Thyroid gland (tissue), 4 donors: ENCODE results near the gene INTS1.

Experiments
- POLR2A ChIP-seq, 2 donors: fragments of 450-650 bp; IDR thresholded peaks; one replicate each; pipeline ENCODE4 v1.6.1; 2017; ENCODE audit warnings: antibody characterized with exemption in 2 of 2, mild to moderate bottlenecking in 2 of 2, moderate library complexity in 1 of 2
- TF ChIP-seq, protein P1 (sequence below), 6 experiments: fragments of 200-600 bp in 3 of 6; fragments of 450-650 bp in 3 of 6; sonication (generic) in 3 of 6; IDR thresholded peaks; one replicate each; pipeline ENCODE4 v1.5.1; 2016 to 2019; ENCODE audit warnings: antibody characterized with exemption in 6 of 6, mild to moderate bottlenecking in 2 of 6, inconsistent platforms in 1 of 6, moderate library complexity in 1 of 6

DNA sequence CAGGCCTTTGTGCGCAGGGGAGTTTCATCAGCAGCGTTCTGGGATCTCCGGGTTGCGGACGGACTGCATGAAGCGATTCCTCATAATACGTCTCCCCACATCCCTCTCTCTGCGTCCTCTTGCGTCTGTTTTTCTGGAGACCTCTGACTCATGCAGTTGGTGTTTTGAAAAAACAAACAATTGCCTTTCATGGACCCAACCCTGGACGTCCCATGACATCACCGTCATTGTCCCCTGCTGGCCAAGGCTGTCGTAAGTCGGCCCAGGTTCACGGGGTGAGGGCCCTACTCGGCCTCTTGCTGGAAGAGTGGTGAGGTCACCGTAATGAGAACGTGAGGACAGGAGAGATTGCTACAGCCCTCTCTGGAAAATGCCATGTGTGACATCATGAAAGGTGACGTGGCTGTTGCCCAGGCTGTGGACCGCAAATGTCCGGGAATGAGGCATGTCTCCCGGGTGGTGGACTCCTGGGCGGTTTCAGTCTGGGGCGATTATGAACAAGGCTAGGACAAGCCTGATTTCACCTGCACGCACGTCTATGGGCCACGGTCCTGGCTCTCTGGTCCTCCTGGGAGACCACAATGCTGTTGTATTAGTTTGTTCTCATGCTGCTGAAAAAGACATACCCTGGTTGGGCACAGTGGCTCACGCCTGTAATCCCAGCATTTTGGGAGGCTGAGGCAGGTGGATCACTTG is 16.5 kb upstream of the INTS1 start:
- TF ChIP-seq, protein P1, sequence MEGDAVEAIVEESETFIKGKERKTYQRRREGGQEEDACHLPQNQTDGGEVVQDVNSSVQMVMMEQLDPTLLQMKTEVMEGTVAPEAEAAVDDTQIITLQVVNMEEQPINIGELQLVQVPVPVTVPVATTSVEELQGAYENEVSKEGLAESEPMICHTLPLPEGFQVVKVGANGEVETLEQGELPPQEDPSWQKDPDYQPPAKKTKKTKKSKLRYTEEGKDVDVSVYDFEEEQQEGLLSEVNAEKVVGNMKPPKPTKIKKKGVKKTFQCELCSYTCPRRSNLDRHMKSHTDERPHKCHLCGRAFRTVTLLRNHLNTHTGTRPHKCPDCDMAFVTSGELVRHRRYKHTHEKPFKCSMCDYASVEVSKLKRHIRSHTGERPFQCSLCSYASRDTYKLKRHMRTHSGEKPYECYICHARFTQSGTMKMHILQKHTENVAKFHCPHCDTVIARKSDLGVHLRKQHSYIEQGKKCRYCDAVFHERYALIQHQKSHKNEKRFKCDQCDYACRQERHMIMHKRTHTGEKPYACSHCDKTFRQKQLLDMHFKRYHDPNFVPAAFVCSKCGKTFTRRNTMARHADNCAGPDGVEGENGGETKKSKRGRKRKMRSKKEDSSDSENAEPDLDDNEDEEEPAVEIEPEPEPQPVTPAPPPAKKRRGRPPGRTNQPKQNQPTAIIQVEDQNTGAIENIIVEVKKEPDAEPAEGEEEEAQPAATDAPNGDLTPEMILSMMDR (IDR thresholded peaks at IDR 0.05): no peak
- TF ChIP-seq POLR2A (IDR thresholded peaks at IDR 0.05): no peak
